Thyroid gland (tissue), 4 donors: ENCODE results near the gene PLCG2. TPM values are rescaled to one million over a fixed set of nuclear protein-coding genes. Genes with fewer than 3 reads are reported as not detected.
A peak's percentile ranks its signal among the peaks of the same experiment; 100 is the strongest.

ENCODE experiments used
- DNase-seq, 2 donors: peaks; one replicate each; pipeline ENCODE4 v3.0.0-alpha.2; 2019
- H3K27ac ChIP-seq, 3 donors: fragments of 200-600 bp; sonication (generic); 1 replicate in 2 of 3; 2 replicates in 1 of 3; pipeline ENCODE4 v1.5.1; 2016 to 2019; ENCODE audit warnings: mild to moderate bottlenecking in 1 of 3, moderate library complexity in 1 of 3
- H3K27me3 ChIP-seq: fragments of 200-600 bp; sonication (generic); one replicate; pipeline ENCODE4 v1.5.1; 2019
- H3K36me3 ChIP-seq, 2 donors: fragments of 200-600 bp; sonication (generic); one replicate each; pipeline ENCODE4 v1.5.1; 2016 to 2019
- H3K4me1 ChIP-seq, 2 donors: fragments of 200-600 bp; sonication (generic); one replicate each; pipeline ENCODE4 v1.5.1; 2017 to 2019
- H3K4me3 ChIP-seq, 3 donors: fragments of 200-600 bp; sonication (generic); replicated peaks in 1 of 3; 1 replicate in 2 of 3; 2 replicates in 1 of 3; pipeline ENCODE4 v1.5.1; 2016; ENCODE audit warnings: mild to moderate bottlenecking in 1 of 3
- H3K9me3 ChIP-seq: fragments of 200-600 bp; sonication (generic); one replicate; pipeline ENCODE4 v1.5.1; 2017
- POLR2A ChIP-seq, 2 donors: fragments of 450-650 bp; IDR thresholded peaks; one replicate each; pipeline ENCODE4 v1.6.1; 2017; ENCODE audit warnings: antibody characterized with exemption in 2 of 2, mild to moderate bottlenecking in 2 of 2, moderate library complexity in 1 of 2
- WGBS, 2 donors: methylation state at CpG; one replicate each; pipeline ENCODE4 v1.1.5; 2017; 5-methylcytosine and 5-hydroxymethylcytosine counted together
- intact Hi-C: fragments of 100-400 bp; cut with DNase I; formaldehyde crosslinking; loops from one replicate; pipeline ENCODE4 v1.15.1; 2023
- total RNA-seq, 4 donors: library from RNA; depleted of rRNA; stranded (reverse); fragments of >200 nt; gene quantifications; one replicate each; pipeline ENCODE4 v1.2.3, GENCODE V29; 2016
- TF ChIP-seq, protein P1 (sequence below), 6 experiments: fragments of 200-600 bp in 3 of 6; fragments of 450-650 bp in 3 of 6; sonication (generic) in 3 of 6; IDR thresholded peaks; one replicate each; pipeline ENCODE4 v1.5.1; 2016 to 2019; ENCODE audit warnings: antibody characterized with exemption in 6 of 6, mild to moderate bottlenecking in 2 of 6, inconsistent platforms in 1 of 6, moderate library complexity in 1 of 6

The PLCG2 gene
- total RNA-seq, 4 donors from 2014 or later, result 9.2 to 12.1 (median 10.3) TPM

GRCh38 chr16:81744911-81745310 is 34.2 kb upstream of the PLCG2 start:
- Histone ChIP-seq H3K4me3 (no peak overlapping the region), H3K4me1 (peaks cover 0 to 9% of the 10 kb centered on the region in 2 donors), H3K27me3 (no peaks in the 10 kb centered on the region), H3K27ac (no peak overlapping the region), H3K9me3 (no peaks in the 10 kb centered on the region), H3K36me3 (no peaks in the 10 kb centered on the region)
- DNase-seq, result no peak
- intact Hi-C loops, result no loop called here
- WGBS, 2 donors, result 87 to 92% methylated on average over 4 of the region's 4 CpGs
- TF ChIP-seq, protein P1, sequence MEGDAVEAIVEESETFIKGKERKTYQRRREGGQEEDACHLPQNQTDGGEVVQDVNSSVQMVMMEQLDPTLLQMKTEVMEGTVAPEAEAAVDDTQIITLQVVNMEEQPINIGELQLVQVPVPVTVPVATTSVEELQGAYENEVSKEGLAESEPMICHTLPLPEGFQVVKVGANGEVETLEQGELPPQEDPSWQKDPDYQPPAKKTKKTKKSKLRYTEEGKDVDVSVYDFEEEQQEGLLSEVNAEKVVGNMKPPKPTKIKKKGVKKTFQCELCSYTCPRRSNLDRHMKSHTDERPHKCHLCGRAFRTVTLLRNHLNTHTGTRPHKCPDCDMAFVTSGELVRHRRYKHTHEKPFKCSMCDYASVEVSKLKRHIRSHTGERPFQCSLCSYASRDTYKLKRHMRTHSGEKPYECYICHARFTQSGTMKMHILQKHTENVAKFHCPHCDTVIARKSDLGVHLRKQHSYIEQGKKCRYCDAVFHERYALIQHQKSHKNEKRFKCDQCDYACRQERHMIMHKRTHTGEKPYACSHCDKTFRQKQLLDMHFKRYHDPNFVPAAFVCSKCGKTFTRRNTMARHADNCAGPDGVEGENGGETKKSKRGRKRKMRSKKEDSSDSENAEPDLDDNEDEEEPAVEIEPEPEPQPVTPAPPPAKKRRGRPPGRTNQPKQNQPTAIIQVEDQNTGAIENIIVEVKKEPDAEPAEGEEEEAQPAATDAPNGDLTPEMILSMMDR (IDR thresholded peaks at IDR 0.05), result no peak
- no peak for TF ChIP-seq POLR2A (IDR thresholded peaks at IDR 0.05)

DNA sequence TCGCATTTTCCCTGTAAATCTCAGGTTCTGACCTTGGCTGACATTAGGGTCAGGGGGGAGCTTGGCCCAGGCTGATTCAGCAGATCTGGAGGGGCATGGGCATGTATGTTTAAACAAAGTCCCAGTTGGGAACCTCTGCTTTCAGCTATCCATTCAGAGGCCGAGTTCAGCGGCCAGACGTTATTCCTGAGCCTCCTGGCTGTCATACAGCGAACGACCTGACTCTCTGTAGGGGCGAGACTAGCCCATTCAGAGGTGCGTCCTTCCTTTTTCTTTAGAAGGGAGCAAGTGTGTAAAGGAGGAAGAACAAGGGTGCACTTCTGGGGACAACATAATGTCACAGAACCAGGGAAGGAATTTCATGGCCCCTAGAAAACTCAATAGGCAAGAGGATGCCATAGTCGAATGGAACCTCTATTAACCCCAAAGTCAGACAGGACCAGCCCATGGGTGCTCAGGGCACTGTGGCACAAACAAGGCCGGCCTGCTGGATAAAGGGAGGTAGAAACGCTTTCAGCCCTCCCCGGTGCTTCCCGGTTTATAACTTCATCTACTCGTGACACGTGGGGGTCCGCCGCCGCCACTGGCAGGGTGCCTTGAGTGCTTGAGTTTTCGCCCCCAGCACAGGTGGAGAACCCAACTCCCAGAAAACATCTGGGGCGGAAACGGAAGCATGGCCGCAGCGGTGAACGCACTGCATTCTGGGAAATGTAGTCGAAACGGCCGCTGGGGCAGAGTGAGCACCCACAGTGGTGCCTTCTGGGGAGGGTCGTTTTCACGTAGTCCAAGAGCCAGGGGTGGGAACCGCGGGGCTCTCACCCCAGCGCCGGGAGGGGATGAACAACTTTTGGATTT is 33.2 kb upstream of the PLCG2 start:
- peak overlapping the region in 2 of 3 donors; percentile 14 to 23 for H3K4me3 ChIP-seq
- no peaks in the 10 kb centered on the region for H3K27me3 ChIP-seq
- WGBS, 2 donors, result 26 to 28% methylated on average over 24 to 26 of the region's 33 CpGs
- peak; percentile 54 to 63 for DNase-seq
- TF ChIP-seq POLR2A (IDR thresholded peaks at IDR 0.05), result no peak
- H3K36me3 ChIP-seq, result no peaks in the 10 kb centered on the region
- intact Hi-C loops, result no loop called here
- no peaks in the 10 kb centered on the region for H3K9me3 ChIP-seq
- H3K27ac ChIP-seq, result no peak overlapping the region
- peaks cover 0 to 9% of the 10 kb centered on the region in 2 donors for H3K4me1 ChIP-seq

DNA sequence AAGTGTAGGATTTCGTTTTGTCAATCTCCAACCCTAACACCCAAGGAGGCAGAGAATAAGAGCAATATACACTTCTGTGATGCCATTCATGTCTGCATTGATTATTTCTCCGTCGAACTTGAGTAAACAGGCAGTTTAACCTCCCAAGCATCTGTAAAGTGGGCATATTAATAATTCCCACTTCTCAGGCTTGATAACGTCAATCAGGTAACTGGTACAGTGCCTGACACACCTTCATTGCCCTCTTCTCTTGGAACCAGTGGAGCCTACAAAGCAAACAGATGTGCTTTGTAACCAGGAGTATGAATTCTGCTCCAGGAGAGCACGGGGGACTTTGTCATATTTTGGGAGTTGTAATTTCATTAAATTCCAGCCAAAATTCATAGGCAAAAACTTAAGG is 32.5 kb upstream of the PLCG2 start:
- Histone ChIP-seq H3K9me3 (no peaks in the 10 kb centered on the region), H3K36me3 (no peaks in the 10 kb centered on the region), H3K4me1 (peaks cover 0 to 9% of the 10 kb centered on the region in 2 donors), H3K4me3 (peak overlapping the region in 1 of 3 donors; percentile 23), H3K27me3 (no peaks in the 10 kb centered on the region), H3K27ac (no peak overlapping the region)
- TF ChIP-seq, protein P1 (IDR thresholded peaks at IDR 0.05), result no peak
- TF ChIP-seq POLR2A (IDR thresholded peaks at IDR 0.05), result no peak
- intact Hi-C loops, result no loop called here
- no peak for DNase-seq
- WGBS, 2 donors, result 47 to 56% methylated on average over 5 of the region's 5 CpGs

DNA sequence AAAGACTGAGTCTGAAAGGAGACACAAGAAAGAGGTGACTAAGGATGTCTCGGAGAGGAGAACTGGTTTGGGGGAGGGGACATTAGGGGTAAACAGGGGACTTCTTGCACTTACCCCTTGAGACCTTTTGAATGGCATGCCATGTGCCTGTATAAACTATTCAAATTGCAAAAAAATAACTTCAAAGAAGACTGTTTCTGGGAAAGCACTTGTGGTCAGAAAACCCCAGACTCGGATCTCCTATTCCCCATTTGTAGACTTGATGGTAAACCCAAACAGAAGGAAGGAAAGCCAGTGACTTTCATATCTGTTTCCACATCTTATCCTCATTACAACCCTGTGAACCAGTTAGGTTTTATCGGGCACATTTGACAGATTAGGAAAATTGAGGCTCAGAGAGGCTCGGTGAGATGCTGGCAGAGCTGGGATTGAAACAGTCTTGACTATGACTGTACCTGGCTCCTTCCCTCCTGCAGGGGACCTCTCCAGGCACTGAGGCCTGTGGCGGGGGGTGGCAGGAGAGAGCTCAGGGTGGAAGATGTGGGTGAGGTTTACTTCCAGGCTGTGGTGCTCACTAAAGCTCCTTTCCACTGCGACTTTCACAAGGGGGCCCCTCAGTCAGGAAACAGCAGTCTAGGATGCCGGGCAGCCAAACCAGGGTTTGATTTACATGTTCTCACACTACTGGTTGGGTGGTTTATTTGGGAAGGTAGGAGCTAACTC is 30.5 kb upstream of the PLCG2 start:
- no peak overlapping the region for H3K4me3 ChIP-seq
- no peaks in the 10 kb centered on the region for H3K36me3 ChIP-seq
- no peak overlapping the region for H3K27ac ChIP-seq
- DNase-seq, result no peak
- intact Hi-C loops, result no loop called here
- WGBS, 2 donors, result 52 to 64% methylated on average over 7 of the region's 7 CpGs
- H3K4me1 ChIP-seq, result peaks cover 0 to 13% of the 10 kb centered on the region in 2 donors
- no peak for TF ChIP-seq POLR2A (IDR thresholded peaks at IDR 0.05)
- TF ChIP-seq, protein P1 (IDR thresholded peaks at IDR 0.05), result no peak
- H3K27me3 ChIP-seq, result no peaks in the 10 kb centered on the region
- no peaks in the 10 kb centered on the region for H3K9me3 ChIP-seq

DNA sequence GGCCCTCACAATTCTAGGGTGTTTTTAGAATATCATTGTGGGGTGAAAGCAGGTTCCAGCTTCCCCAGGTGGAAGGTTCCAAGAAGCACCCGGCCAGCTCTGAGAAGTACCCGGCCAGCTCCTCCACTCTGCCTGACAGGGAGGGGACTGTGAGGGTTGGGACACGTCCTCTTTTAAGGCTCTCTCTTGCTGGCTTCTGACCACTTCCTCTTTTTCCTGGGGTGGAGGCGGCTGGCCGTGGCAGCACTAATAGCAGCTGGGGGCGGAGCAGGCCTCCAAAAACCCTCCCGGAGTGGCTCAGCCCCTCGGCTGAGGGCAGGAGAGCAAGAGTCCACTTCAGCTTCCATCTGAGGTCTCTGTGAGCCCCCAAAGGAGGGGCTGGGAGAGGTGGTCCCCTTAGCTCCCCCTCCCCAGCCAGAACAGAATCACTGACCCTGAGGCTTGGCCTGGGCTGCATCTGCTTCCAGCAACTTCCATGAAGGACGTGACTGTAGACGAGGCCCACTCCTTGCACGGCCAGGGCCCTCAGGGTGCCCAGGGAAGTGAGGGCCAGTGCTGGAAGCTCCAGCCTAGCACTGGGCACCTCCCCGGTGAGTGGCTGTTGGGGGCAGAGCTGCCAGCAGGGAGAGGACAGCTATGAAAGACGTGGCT is 26.7 kb upstream of the PLCG2 start:
- TF ChIP-seq POLR2A (IDR thresholded peaks at IDR 0.05), result no peak
- TF ChIP-seq, protein P1 (IDR thresholded peaks at IDR 0.05), result no peak
- WGBS, 2 donors, result 58 to 68% methylated on average over 7 to 12 of the region's 13 CpGs
- peak overlapping the region in 2 of 3 donors; percentile 45 to 56 for H3K27ac ChIP-seq
- no peaks in the 10 kb centered on the region for H3K36me3 ChIP-seq
- peak in 1 of 2 donors; percentile 16 for DNase-seq
- H3K4me1 ChIP-seq, result peaks cover 0 to 4% of the 10 kb centered on the region in 2 donors
- no peak overlapping the region for H3K4me3 ChIP-seq
- intact Hi-C loops, result no loop called here
- H3K27me3 ChIP-seq, result no peaks in the 10 kb centered on the region
- no peaks in the 10 kb centered on the region for H3K9me3 ChIP-seq
